ENCODE data around the gene RPS25.

DNA sequence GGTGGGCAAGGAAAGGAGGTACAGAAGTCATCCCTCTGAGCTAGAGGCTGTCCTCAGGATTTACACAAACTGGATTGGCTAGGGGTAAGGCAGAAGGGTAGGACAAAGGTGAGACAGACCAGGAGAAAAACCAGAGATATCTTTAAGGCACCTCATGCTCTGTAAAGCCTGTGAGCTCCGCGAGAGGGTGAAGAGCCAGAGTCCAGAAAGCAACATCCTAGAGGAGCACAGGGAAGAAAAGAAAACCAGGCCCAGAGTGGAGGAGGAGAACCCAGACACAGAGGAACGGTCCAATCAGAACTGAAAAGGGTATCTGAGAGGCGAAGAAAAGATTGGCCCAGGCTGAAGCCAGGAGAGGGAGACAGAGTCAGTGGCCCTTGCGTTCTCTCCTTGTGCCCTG, 7.4 kb upstream of the RPS25 start:
- TF ChIP-seq, protein P1, sequence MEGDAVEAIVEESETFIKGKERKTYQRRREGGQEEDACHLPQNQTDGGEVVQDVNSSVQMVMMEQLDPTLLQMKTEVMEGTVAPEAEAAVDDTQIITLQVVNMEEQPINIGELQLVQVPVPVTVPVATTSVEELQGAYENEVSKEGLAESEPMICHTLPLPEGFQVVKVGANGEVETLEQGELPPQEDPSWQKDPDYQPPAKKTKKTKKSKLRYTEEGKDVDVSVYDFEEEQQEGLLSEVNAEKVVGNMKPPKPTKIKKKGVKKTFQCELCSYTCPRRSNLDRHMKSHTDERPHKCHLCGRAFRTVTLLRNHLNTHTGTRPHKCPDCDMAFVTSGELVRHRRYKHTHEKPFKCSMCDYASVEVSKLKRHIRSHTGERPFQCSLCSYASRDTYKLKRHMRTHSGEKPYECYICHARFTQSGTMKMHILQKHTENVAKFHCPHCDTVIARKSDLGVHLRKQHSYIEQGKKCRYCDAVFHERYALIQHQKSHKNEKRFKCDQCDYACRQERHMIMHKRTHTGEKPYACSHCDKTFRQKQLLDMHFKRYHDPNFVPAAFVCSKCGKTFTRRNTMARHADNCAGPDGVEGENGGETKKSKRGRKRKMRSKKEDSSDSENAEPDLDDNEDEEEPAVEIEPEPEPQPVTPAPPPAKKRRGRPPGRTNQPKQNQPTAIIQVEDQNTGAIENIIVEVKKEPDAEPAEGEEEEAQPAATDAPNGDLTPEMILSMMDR (IDR thresholded peaks at IDR 0.05): no peak
- TF ChIP-seq POLR2A (IDR thresholded peaks at IDR 0.05): no peak

All from lower leg skin (tissue), 3 donors.